ENCODE results near the gene CFAP298. TPM values are rescaled to one million over a fixed set of nuclear protein-coding genes. Genes with fewer than 3 reads are reported as not detected.
"Not testable (repeated sequence)": the region's sequence is repeated elsewhere in the genome, so short reads cannot be mapped to it uniquely, and the experiment has no call there.

The CFAP298 gene
- total and polyA plus RNA-seq, 5 donors from 2014 or later, result 21.8 to 62.1 (median 54.5) TPM

- Mint-ChIP-seq H3K4me3 (no peak overlapping the region), H3K4me1 (peaks cover 0 to 11% (median 4%) of the 10 kb centered on the region in 4 donors), H3K9me3 (no peaks in the 10 kb centered on the region), H3K36me3 (peaks cover 47% of the 10 kb centered on the region), H3K27me3 (no peaks in the 10 kb centered on the region), H3K27ac (no peak overlapping the region)
- H3K4me1 ChIP-seq (ENCODE audit: control insufficient read depth, insufficient read depth, low read length, poor library complexity, severe bottlenecking), result no peaks in the 10 kb centered on the region
- ATAC-seq (ENCODE audit: low read depth in 2 of 2) (no peak), DNase-seq (no peak)
- H3K27ac ChIP-seq (ENCODE audit: insufficient read depth, low read length, poor library complexity, severe bottlenecking), result no peak overlapping the region
- H3K4me3 ChIP-seq (ENCODE audit: low read depth, low read length), result no peak overlapping the region
- no peaks in the 10 kb centered on the region for H3K9me3 ChIP-seq (ENCODE audit: control insufficient read depth in 2 of 2, low read length in 2 of 2)
- H3K27me3 ChIP-seq (ENCODE audit: control insufficient read depth, insufficient read depth, low read length), result no peaks in the 10 kb centered on the region
- H3K36me3 ChIP-seq (ENCODE audit: control insufficient read depth, insufficient read depth, low read length), result peaks cover 82% of the 10 kb centered on the region
These were observed 29.8 kb upstream of the CFAP298 start for GRCh38 chr21:32641710-32642698.

- Histone ChIP-seq H3K27me3 (ENCODE audit: control insufficient read depth, insufficient read depth, low read length) (no peaks in the 10 kb centered on the region), H3K27ac (ENCODE audit: insufficient read depth, low read length, poor library complexity, severe bottlenecking) (no peak overlapping the region), H3K4me1 (ENCODE audit: control insufficient read depth, insufficient read depth, low read length, poor library complexity, severe bottlenecking) (no peaks in the 10 kb centered on the region), H3K9me3 (ENCODE audit: control insufficient read depth in 2 of 2, low read length in 2 of 2) (no peaks in the 10 kb centered on the region), H3K36me3 (ENCODE audit: control insufficient read depth, insufficient read depth, low read length) (peaks cover 20% of the 10 kb centered on the region), H3K4me3 (ENCODE audit: low read depth, low read length) (no peak overlapping the region)
- no peak overlapping the region for H3K4me3 Mint-ChIP-seq
- no peak for ATAC-seq (ENCODE audit: low read depth in 2 of 2)
- peaks cover 20% of the 10 kb centered on the region for H3K36me3 Mint-ChIP-seq
- peaks cover 0 to 2% (median 0%) of the 10 kb centered on the region in 7 donors for H3K9me3 Mint-ChIP-seq
- peaks cover 0 to 2% (median 0%) of the 10 kb centered on the region in 4 donors for H3K4me1 Mint-ChIP-seq
- DNase-seq, result no peak
- no peak overlapping the region for H3K27ac Mint-ChIP-seq
- peaks cover 14% of the 10 kb centered on the region for H3K27me3 Mint-ChIP-seq
These were observed 14.5 kb upstream of the CFAP298 start for GRCh38 chr21:32626621-32627196.

- H3K9me3 ChIP-seq (ENCODE audit: control insufficient read depth in 2 of 2, low read length in 2 of 2); H3K4me3 Mint-ChIP-seq; H3K36me3 ChIP-seq (ENCODE audit: control insufficient read depth, insufficient read depth, low read length); DNase-seq; H3K4me1 Mint-ChIP-seq; H3K27ac ChIP-seq (ENCODE audit: insufficient read depth, low read length, poor library complexity, severe bottlenecking); ATAC-seq (ENCODE audit: low read depth in 2 of 2); H3K4me1 ChIP-seq (ENCODE audit: control insufficient read depth, insufficient read depth, low read length, poor library complexity, severe bottlenecking); H3K27me3 ChIP-seq (ENCODE audit: control insufficient read depth, insufficient read depth, low read length); H3K27ac Mint-ChIP-seq; H3K4me3 ChIP-seq (ENCODE audit: low read depth, low read length); H3K36me3 Mint-ChIP-seq; H3K9me3 Mint-ChIP-seq: not testable (repeated sequence)
- peaks cover 22% of the 10 kb centered on the region for H3K27me3 Mint-ChIP-seq
These were observed 6.0 kb upstream of the CFAP298 start for GRCh38 chr21:32618218-32618617.

GRCh38 chr21:32613436-32614043, 1.4 kb upstream of the CFAP298 start:
- H3K4me1 ChIP-seq (ENCODE audit: control insufficient read depth, insufficient read depth, low read length, poor library complexity, severe bottlenecking), result peaks cover 29% of the 10 kb centered on the region
- Mint-ChIP-seq H3K36me3 (peaks cover 10% of the 10 kb centered on the region), H3K27me3 (peaks cover 4% of the 10 kb centered on the region), H3K4me3 (peak overlapping the region; percentile 97 to 100 (median 98)), H3K27ac (peak overlapping the region in 2 of 3 donors; percentile 96 to 98), H3K9me3 (no peaks in the 10 kb centered on the region), H3K4me1 (peaks cover 4 to 32% (median 18%) of the 10 kb centered on the region in 4 donors)
- H3K9me3 ChIP-seq (ENCODE audit: control insufficient read depth in 2 of 2, low read length in 2 of 2), result no peaks in the 10 kb centered on the region
- H3K27ac ChIP-seq (ENCODE audit: insufficient read depth, low read length, poor library complexity, severe bottlenecking), result peak overlapping the region; percentile 90
- ATAC-seq (ENCODE audit: low read depth in 2 of 2), result no peak
- H3K36me3 ChIP-seq (ENCODE audit: control insufficient read depth, insufficient read depth, low read length), result peaks cover 7% of the 10 kb centered on the region
- H3K4me3 ChIP-seq (ENCODE audit: low read depth, low read length), result peak overlapping the region; percentile 86
- no peaks in the 10 kb centered on the region for H3K27me3 ChIP-seq (ENCODE audit: control insufficient read depth, insufficient read depth, low read length)
- peak in 1 of 3 donors; percentile 6 for DNase-seq

- Mint-ChIP-seq H3K36me3 (peaks cover 11% of the 10 kb centered on the region), H3K9me3 (no peaks in the 10 kb centered on the region), H3K4me1 (peaks cover 4 to 32% (median 19%) of the 10 kb centered on the region in 4 donors), H3K27me3 (peaks cover 4% of the 10 kb centered on the region), H3K4me3 (peak overlapping the region; percentile 97 to 100 (median 98)), H3K27ac (peak overlapping the region; percentile 95 to 98 (median 96))
- H3K4me3 ChIP-seq (ENCODE audit: low read depth, low read length), result peak overlapping the region; percentile 86
- peaks cover 11% of the 10 kb centered on the region for H3K36me3 ChIP-seq (ENCODE audit: control insufficient read depth, insufficient read depth, low read length)
- no peaks in the 10 kb centered on the region for H3K27me3 ChIP-seq (ENCODE audit: control insufficient read depth, insufficient read depth, low read length)
- H3K9me3 ChIP-seq (ENCODE audit: control insufficient read depth in 2 of 2, low read length in 2 of 2), result no peaks in the 10 kb centered on the region
- DNase-seq, result no peak
- peak in 1 of 2 donors; percentile 2 for ATAC-seq (ENCODE audit: low read depth in 2 of 2)
- peaks cover 29% of the 10 kb centered on the region for H3K4me1 ChIP-seq (ENCODE audit: control insufficient read depth, insufficient read depth, low read length, poor library complexity, severe bottlenecking)
- H3K27ac ChIP-seq (ENCODE audit: insufficient read depth, low read length, poor library complexity, severe bottlenecking), result peak overlapping the region; percentile 90
These were observed 791 bp upstream of the CFAP298 start for GRCh38 chr21:32612999-32613337.

- H3K36me3 Mint-ChIP-seq, result peaks cover 16% of the 10 kb centered on the region
- H3K27me3 Mint-ChIP-seq, result peaks cover 4% of the 10 kb centered on the region
- H3K27ac Mint-ChIP-seq, result peak overlapping the region; percentile 95 to 98 (median 96)
- H3K9me3 Mint-ChIP-seq, result no peaks in the 10 kb centered on the region
- ATAC-seq (ENCODE audit: low read depth in 2 of 2), result no peak
- Histone ChIP-seq H3K27ac (ENCODE audit: insufficient read depth, low read length, poor library complexity, severe bottlenecking) (peak overlapping the region; percentile 90), H3K27me3 (ENCODE audit: control insufficient read depth, insufficient read depth, low read length) (no peaks in the 10 kb centered on the region), H3K9me3 (ENCODE audit: control insufficient read depth in 2 of 2, low read length in 2 of 2) (no peaks in the 10 kb centered on the region), H3K36me3 (ENCODE audit: control insufficient read depth, insufficient read depth, low read length) (peaks cover 23% of the 10 kb centered on the region), H3K4me1 (ENCODE audit: control insufficient read depth, insufficient read depth, low read length, poor library complexity, severe bottlenecking) (peaks cover 29% of the 10 kb centered on the region), H3K4me3 (ENCODE audit: low read depth, low read length) (peak overlapping the region; percentile 86)
- peak in 2 of 3 donors; percentile 9 to 51 for DNase-seq
- peak overlapping the region; percentile 97 to 100 (median 98) for H3K4me3 Mint-ChIP-seq
- H3K4me1 Mint-ChIP-seq, result peaks cover 9 to 33% (median 21%) of the 10 kb centered on the region in 4 donors
These were observed 643 bp downstream of the CFAP298 start for GRCh38 chr21:32611471-32611997.

- Histone ChIP-seq H3K36me3 (ENCODE audit: control insufficient read depth, insufficient read depth, low read length) (peaks cover 29% of the 10 kb centered on the region), H3K4me1 (ENCODE audit: control insufficient read depth, insufficient read depth, low read length, poor library complexity, severe bottlenecking) (peaks cover 29% of the 10 kb centered on the region)
- not testable (repeated sequence) for DNase-seq; H3K27ac Mint-ChIP-seq; ATAC-seq (ENCODE audit: low read depth in 2 of 2); H3K27me3 ChIP-seq (ENCODE audit: control insufficient read depth, insufficient read depth, low read length); H3K27ac ChIP-seq (ENCODE audit: insufficient read depth, low read length, poor library complexity, severe bottlenecking); H3K27me3 Mint-ChIP-seq; H3K9me3 ChIP-seq (ENCODE audit: control insufficient read depth in 2 of 2, low read length in 2 of 2); H3K9me3 Mint-ChIP-seq; H3K4me3 ChIP-seq (ENCODE audit: low read depth, low read length)
- H3K36me3 Mint-ChIP-seq, result peaks cover 20% of the 10 kb centered on the region
- H3K4me3 Mint-ChIP-seq, result peak overlapping the region in 3 of 4 donors; percentile 33 to 100 (median 46)
- peaks cover 10 to 35% (median 22%) of the 10 kb centered on the region in 4 donors for H3K4me1 Mint-ChIP-seq
These were observed 1.2 kb downstream of the CFAP298 start for GRCh38 chr21:32610940-32611339.
